ENCODE results near the gene BST1. TPM values are rescaled to one million over a fixed set of nuclear protein-coding genes. Genes with fewer than 3 reads are reported as not detected.

Gene BST1
- total RNA-seq, 1 experiment from 2014 or later = not detected

- H3K36me3 Mint-ChIP-seq (ENCODE audit: insufficient read depth in 1 of 3, low read depth in 3 of 3) = peaks cover 0 to 4% (median 3%) of the 10 kb centered on the region in 3 experiments; a peak in 4 of 7 replicates
- no peak overlapping the region for H4K5ac ChIP-seq (ENCODE audit: insufficient read length, low read depth, low read length)
- no peak for DNase-seq
- H2BK5ac ChIP-seq (ENCODE audit: insufficient read length, low read length) = no peak overlapping the region
- no peak overlapping the region for H3K56ac ChIP-seq (ENCODE audit: insufficient read length, low read depth, low read length)
- no peak overlapping the region for H2BK20ac ChIP-seq (ENCODE audit: low read depth, low read length, poor library complexity, severe bottlenecking)
- H4K20me1 ChIP-seq (ENCODE audit: control insufficient read depth, insufficient read depth, insufficient read length) = no peaks in the 10 kb centered on the region
- no peak overlapping the region for H3K14ac ChIP-seq (ENCODE audit: insufficient read depth, low read length)
- no peak overlapping the region for H4K8ac ChIP-seq (replicated peaks; ENCODE audit: insufficient read length, low read depth, low read length)
- H3K27me3 Mint-ChIP-seq (ENCODE audit: low read depth) = no peaks in the 10 kb centered on the region; the same call in 1 of the 2 replicates
- H3K27ac Mint-ChIP-seq = no peak overlapping the region
- no peaks in the 10 kb centered on the region for H3K9me3 ChIP-seq (ENCODE audit: control insufficient read depth, low read depth, low read length)
- no peaks in the 10 kb centered on the region for H3K79me1 ChIP-seq (ENCODE audit: insufficient read depth, low read depth, low read length, poor library complexity, severe bottlenecking)
- H3K4me2 ChIP-seq (ENCODE audit: insufficient read depth, insufficient read length, low read length) = no peak overlapping the region
- no peak overlapping the region for H4K91ac ChIP-seq (ENCODE audit: insufficient read length, low read depth, low read length)
- no peak overlapping the region for H2AK5ac ChIP-seq (ENCODE audit: insufficient read length, low read length)
- H3K4me1 Mint-ChIP-seq = peaks cover 16 to 23% of the 10 kb centered on the region in 2 experiments
- TF ChIP-seq CTCF (conservative IDR thresholded peaks at IDR 0.05) = no peak
- H2BK15ac ChIP-seq (ENCODE audit: low read depth, low read length) = no peak overlapping the region
- H3T11ph ChIP-seq (ENCODE audit: low read length) = no peak overlapping the region
- H3K9me3 Mint-ChIP-seq = no peaks in the 10 kb centered on the region
- no peak overlapping the region for H3K23ac ChIP-seq (ENCODE audit: insufficient read length, low read depth, low read length)
- H3K4me3 Mint-ChIP-seq = no peak overlapping the region
- no peak overlapping the region for H2AFZ ChIP-seq (ENCODE audit: low read length)
- no peak overlapping the region for H3K18ac ChIP-seq (ENCODE audit: insufficient read length, low read depth, low read length)
- peaks cover 10% of the 10 kb centered on the region for H3K23me2 ChIP-seq (ENCODE audit: insufficient read length, low read depth, low read length, poor library complexity, severe bottlenecking)
- no peak overlapping the region for H3K4ac ChIP-seq (ENCODE audit: low read depth, low read length)
- H3K9ac ChIP-seq (ENCODE audit: extremely low read depth, insufficient read length, low read length) = no peak overlapping the region
- no CpG with 5 or more reads among the region's 4 CpGs for WGBS (ENCODE audit: extremely low coverage, insufficient read length, low lambda C conversion rate)
- peaks cover 2% of the 10 kb centered on the region; the same call in 1 of the 2 replicates for H3K4me1 ChIP-seq (ENCODE audit: insufficient read depth, low read length)
- no peaks in the 10 kb centered on the region for H3K27me3 ChIP-seq (ENCODE audit: insufficient read depth, low read length)
- peaks cover 3% of the 10 kb centered on the region; the same call in 1 of the 2 replicates for H3K79me2 ChIP-seq (ENCODE audit: insufficient read depth, low read length)
- no peak overlapping the region for H3K27ac ChIP-seq (ENCODE audit: insufficient read length, low read depth, low read length)
- no peak overlapping the region for H2BK120ac ChIP-seq (ENCODE audit: low read depth, low read length, poor library complexity, severe bottlenecking)
- H2BK12ac ChIP-seq (ENCODE audit: insufficient read length, low read depth, low read length) = no peak overlapping the region
Measured at GRCh38 chr4:15658136-15658770, 44.6 kb upstream of the BST1 start.
